Thyroid gland (tissue), 4 donors: Measurements from ENCODE around the gene SIL1.

Experiments used
- CTCF ChIP-seq, 6 experiments: fragments of 200-600 bp in 3 of 6; fragments of 450-650 bp in 3 of 6; sonication (generic) in 3 of 6; IDR thresholded peaks; one replicate each; pipeline ENCODE4 v1.5.1; 2016 to 2019; ENCODE audit warnings: antibody characterized with exemption in 6 of 6, mild to moderate bottlenecking in 2 of 6, inconsistent platforms in 1 of 6, moderate library complexity in 1 of 6
- POLR2A ChIP-seq, 2 donors: fragments of 450-650 bp; IDR thresholded peaks; one replicate each; pipeline ENCODE4 v1.6.1; 2017; ENCODE audit warnings: antibody characterized with exemption in 2 of 2, mild to moderate bottlenecking in 2 of 2, moderate library complexity in 1 of 2

- TF ChIP-seq POLR2A (IDR thresholded peaks at IDR 0.05) (no peak), CTCF (IDR thresholded peaks at IDR 0.05) (no peak)
These were observed 178.3 kb downstream of the SIL1 start for GRCh38 chr5:139019880-139020279.
